ENCODE results near the gene OR2A2.
"Not testable (repeated sequence)": the region's sequence is repeated elsewhere in the genome, so short reads cannot be mapped to it uniquely, and the experiment has no call there.

The OR2A2 gene

DNA sequence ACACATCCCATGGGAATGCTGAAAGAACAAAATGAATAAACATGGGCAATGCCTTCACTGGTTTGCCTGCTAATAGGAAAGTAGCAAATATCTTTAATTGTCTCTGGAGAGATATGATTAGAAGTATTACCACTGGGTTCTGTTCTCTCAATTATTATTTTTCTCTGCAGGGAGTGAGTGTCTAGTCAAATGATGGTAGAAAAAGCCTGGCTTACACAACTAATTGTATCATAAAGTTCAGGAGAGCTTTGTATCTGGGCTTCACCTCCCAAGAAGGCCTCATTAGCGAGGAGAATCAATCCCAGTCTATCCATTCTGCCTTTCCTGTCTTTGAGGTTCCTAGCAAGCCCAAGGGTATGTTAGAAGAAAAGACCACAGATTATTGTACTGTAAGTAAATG, 13.5 kb downstream of the OR2A2 start, which contains the start of gene OR2A14:
Gene OR2A14 (plus strand): TSS at position 301 of the 400 bp plus-strand sequence. CDS start 5,937 bp downstream, outside the sequence.
- Mint-ChIP-seq H3K9me3 (no peaks in the 10 kb centered on the region), H3K4me3 (no peak within 1 kb of the TSS), H3K4me1 (no peaks in the 10 kb centered on the region), H3K27me3 (no peaks in the 10 kb centered on the region), H3K36me3 (no peaks in the 10 kb centered on the region), H3K27ac (peak within 1 kb of the TSS; percentile 41)

DNA sequence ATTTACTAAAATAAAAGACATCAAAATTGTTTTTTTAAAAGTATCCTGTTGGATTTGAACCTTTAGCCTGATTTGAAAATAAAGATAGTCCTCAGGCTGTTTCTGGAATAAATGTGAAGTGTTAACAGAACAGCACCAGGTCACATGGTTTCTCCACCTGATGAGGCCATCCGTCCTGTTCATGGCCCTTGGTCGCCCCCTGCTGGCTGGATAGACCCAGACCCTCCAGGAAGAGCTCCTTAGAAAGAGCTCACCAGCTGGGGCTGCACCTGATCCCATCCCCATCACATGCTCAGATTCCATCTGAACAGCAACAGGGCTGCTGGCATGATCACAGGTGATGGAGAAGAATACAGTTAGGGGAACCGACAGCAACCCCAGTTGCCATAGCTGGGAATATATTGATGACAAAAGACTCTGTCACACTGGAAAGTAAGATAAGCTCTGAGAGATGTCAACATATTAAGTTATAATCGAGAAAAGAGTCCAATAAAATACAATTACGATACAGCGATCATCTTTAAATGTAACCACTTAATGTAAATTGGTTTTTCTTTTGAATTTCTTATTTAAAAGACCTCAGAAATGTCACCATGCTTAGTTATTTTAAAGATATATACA, 18.4 kb downstream of the OR2A2 start:
- Mint-ChIP-seq H3K36me3 (no peaks in the 10 kb centered on the region), H3K9me3 (no peaks in the 10 kb centered on the region), H3K27me3 (no peaks in the 10 kb centered on the region), H3K27ac (no peak overlapping the region), H3K4me1 (no peaks in the 10 kb centered on the region), H3K4me3 (no peak overlapping the region)

DNA sequence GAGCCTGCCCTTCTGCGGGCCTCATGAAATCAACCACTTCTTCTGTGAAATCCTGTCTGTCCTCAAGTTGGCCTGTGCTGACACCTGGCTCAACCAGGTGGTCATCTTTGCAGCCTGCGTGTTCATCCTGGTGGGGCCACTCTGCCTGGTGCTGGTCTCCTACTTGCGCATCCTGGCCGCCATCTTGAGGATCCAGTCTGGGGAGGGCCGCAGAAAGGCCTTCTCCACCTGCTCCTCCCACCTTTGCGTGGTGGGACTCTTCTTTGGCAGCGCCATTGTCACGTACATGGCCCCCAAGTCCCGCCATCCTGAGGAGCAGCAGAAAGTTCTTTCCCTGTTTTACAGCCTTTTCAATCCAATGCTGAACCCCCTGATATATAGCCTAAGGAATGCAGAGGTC, 20.2 kb downstream of the OR2A2 start:
- H3K9me3 Mint-ChIP-seq, H3K4me1 Mint-ChIP-seq, H3K36me3 Mint-ChIP-seq, H3K27me3 Mint-ChIP-seq, H3K4me3 Mint-ChIP-seq, H3K27ac Mint-ChIP-seq: not testable (repeated sequence)

DNA sequence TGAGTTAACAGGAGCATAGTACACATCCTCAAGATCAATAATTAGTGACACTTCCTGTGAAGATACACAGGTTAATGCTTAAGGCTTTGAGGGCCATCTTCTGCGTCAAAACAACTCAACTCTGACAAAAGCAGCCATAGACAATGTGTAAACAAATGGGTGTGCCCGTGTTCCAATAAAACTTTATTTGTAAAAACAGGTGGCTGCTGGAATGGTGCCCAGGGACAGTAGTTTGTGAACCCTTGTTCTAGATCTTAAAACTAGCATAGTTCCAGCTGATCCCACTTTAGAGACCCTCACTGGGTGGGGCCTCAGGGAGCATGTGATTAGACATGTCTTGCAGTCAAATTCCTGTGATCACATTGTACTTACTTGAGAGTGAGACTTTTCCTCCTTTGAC, 21.3 kb downstream of the OR2A2 start:
- no peak overlapping the region for H3K4me3 Mint-ChIP-seq
- H3K27ac Mint-ChIP-seq = no peak overlapping the region
- no peaks in the 10 kb centered on the region for H3K9me3 Mint-ChIP-seq
- no peaks in the 10 kb centered on the region for H3K27me3 Mint-ChIP-seq
- H3K4me1 Mint-ChIP-seq = no peaks in the 10 kb centered on the region
- no peaks in the 10 kb centered on the region for H3K36me3 Mint-ChIP-seq

DNA sequence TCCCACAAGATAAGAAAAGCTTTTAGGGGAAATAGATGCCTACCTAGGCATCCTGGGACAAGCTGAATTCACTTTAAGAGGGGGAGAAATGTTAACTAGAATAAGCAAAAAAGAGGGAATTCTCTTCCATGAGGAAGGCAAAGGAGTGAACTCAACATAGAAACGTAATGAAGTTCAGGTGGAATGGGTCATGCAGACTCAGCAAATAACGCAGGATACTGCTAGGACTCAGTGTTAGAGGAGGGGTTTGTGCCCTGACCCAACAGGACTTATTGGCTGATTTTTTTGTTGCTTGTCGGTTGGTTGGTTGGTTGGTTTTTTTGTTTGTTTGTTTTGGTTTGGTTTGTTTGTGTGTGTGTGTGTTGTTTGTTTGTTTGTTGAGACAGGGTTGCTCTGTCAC, 22.9 kb downstream of the OR2A2 start:
- no peaks in the 10 kb centered on the region for H3K36me3 Mint-ChIP-seq
- no peaks in the 10 kb centered on the region for H3K9me3 Mint-ChIP-seq
- H3K27ac Mint-ChIP-seq = no peak overlapping the region
- H3K4me3 Mint-ChIP-seq = no peak overlapping the region
- no peaks in the 10 kb centered on the region for H3K4me1 Mint-ChIP-seq
- H3K27me3 Mint-ChIP-seq = peaks cover 1% of the 10 kb centered on the region

DNA sequence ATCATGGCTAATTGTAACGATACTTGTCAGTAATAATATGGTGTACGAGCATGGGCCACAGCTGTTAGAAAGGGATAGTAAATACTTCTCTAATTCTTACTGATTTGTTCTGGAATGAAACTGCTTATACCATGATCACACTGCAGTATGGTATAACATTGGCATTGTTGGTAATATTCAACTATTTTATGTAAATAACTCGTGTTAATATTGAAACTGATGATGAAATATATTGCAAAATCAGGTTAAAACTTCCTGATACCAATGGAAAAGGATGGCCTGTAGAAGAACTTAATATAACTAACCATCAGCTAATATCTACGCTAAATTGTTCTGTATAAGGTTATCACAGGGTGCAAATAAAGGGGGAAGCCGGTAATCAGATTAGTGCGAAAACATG, 23.9 kb downstream of the OR2A2 start:
- Mint-ChIP-seq H3K9me3 (no peaks in the 10 kb centered on the region), H3K4me3 (no peak overlapping the region), H3K4me1 (no peaks in the 10 kb centered on the region), H3K27ac (no peak overlapping the region), H3K36me3 (no peaks in the 10 kb centered on the region), H3K27me3 (peaks cover 3% of the 10 kb centered on the region)

DNA sequence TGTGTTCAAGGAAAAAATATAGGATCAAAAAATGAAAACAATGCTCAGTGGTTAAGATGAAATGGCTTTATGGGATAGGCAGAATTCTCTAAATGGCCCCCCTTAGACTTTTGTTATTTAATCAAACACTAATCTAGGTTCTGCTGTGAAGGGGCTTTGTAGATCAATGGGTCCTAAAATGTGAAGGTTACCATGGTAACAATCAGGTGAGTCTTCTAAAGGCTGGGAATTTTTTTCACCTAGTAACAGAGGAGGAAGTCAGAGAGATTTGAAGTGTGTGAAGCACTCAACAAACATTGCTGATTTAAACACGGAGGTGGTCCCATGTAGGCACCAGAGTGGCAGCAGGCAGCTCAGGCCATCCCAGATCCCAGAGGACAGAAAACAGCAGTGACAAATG, 24.7 kb downstream of the OR2A2 start:
- no peak overlapping the region for H3K4me3 Mint-ChIP-seq
- peaks cover 3% of the 10 kb centered on the region for H3K27me3 Mint-ChIP-seq

DNA sequence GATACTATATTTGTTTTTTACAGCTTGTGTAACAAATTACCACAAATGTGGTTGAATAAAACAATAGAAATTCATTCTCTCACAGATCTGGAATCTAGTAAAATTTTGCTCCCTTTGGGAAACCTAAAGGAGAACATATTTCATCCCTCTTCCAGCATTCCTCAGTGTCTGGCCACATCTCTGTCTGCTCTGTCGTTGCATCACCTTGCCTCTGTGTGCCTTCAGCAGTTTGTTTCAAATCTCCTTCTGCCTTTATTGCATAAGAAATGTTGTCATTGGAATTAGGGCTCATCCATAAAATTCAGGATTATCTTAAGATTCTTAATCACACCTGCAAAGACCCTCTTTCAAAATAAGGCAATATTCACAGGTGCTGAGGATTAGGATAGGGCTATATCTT, 28.1 kb downstream of the OR2A2 start:
- Mint-ChIP-seq H3K27ac (no peak overlapping the region), H3K36me3 (no peaks in the 10 kb centered on the region), H3K27me3 (peaks cover 4% of the 10 kb centered on the region)

More for the DNA sequence above, 24.7 kb downstream of the OR2A2 start:
- Mint-ChIP-seq H3K36me3 (no peaks in the 10 kb centered on the region), H3K9me3 (no peaks in the 10 kb centered on the region), H3K27ac (no peak overlapping the region), H3K4me1 (no peaks in the 10 kb centered on the region)

DNA sequence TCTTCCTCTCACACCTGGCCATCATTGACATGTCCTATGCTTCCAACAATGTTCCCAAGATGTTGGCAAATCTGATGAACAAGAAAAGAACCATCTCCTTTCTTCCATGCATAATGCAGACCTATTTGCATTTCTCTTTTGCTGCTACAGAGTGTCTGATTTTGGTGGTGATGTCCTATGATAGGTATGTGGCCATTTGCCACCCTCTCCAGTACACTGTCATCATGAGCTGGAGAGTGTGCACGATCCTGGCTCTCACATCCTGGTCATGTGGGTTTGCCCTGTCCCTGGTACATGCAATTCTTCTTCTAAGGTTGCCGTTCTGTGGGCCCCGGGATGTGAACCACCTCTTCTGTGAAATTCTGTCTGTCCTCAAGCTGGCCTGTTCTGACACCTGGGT, 32.8 kb downstream of the OR2A2 start:
- H3K9me3 Mint-ChIP-seq = peaks cover 14% of the 10 kb centered on the region
- no peak overlapping the region for H3K4me3 Mint-ChIP-seq
- H3K36me3 Mint-ChIP-seq = peaks cover 1% of the 10 kb centered on the region
- H3K4me1 Mint-ChIP-seq = no peaks in the 10 kb centered on the region
- H3K27me3 Mint-ChIP-seq = peaks cover 4% of the 10 kb centered on the region
- no peak overlapping the region for H3K27ac Mint-ChIP-seq

More for the DNA sequence above, 28.1 kb downstream of the OR2A2 start:
- Mint-ChIP-seq H3K4me3 (no peak overlapping the region), H3K9me3 (no peaks in the 10 kb centered on the region), H3K4me1 (no peaks in the 10 kb centered on the region)

DNA sequence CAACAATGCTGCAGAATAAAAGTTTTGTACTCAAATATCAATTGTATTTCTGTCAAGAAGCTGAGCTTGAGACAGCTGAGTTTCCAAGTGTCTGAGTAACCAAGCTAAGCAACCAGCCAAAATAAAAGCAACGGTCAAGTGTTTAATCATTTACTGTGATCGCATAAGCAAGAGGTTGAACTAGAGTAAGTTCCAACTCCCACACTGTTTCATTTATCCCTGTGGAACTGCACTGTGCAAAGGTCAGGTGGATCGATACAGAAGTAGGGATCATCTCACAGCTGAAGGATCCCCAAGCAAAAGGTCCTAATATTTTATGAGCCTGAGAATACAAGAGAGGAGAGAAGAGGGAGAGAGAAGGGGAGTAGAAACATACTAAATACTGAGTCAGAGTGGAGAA, 35.0 kb downstream of the OR2A2 start:
- Mint-ChIP-seq H3K27ac (no peak overlapping the region), H3K4me1 (no peaks in the 10 kb centered on the region), H3K9me3 (peaks cover 29% of the 10 kb centered on the region), H3K27me3 (peaks cover 1% of the 10 kb centered on the region), H3K36me3 (peaks cover 8% of the 10 kb centered on the region), H3K4me3 (no peak overlapping the region)

DNA sequence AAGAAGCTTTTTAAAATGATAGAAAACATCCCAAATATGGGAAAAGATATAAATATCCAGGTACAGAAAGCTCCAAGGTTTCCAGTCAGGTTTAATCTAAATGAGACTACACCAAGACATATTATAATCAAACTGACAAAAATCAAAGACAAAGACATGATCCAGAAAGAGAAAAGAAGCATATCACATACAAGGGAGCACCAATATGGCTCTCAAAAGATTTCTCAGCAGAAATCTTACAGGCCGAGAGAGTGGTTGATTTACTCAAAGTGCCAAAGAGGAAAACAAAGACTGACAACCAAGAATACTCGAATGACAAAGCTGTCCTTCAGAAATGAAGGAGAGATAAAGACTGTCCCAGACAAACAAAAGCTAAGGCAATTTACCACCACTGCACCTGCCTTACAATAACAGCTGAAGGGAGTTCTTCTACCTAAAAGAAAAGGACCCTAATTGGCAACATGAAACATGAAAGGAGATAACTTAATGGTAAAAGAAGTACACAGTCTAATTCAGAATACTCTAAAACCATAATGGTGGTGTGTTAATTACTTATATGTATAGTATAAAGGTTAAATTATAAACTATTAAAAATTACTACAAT, 38.9 kb downstream of the OR2A2 start:
- Mint-ChIP-seq H3K27ac (no peak overlapping the region), H3K9me3 (peaks cover 43% of the 10 kb centered on the region), H3K4me1 (no peaks in the 10 kb centered on the region), H3K4me3 (no peak overlapping the region), H3K27me3 (peaks cover 5% of the 10 kb centered on the region), H3K36me3 (peaks cover 10% of the 10 kb centered on the region)

DNA sequence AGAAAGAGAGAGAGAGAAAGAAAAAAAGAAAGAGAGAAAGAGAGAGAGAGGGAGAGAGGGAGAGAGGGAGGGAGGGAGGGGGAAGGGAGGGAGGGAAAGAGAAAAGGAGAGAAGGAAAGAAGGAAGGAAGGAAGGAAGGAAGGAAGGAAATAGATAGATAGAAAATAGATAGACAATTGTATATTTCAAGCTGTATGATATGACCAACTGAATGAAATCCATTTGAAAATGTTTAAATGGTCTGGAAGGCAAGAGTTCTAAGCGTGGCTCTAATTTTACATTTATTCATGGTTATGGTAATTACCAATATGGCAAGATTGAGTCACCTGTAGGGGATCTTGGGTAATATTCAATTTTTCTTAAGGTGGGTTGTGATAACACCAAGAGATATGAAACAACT, 49.5 kb downstream of the OR2A2 start:
- no peaks in the 10 kb centered on the region for H3K9me3 Mint-ChIP-seq
- H3K4me1 Mint-ChIP-seq = no peaks in the 10 kb centered on the region
- H3K27ac Mint-ChIP-seq = no peak overlapping the region
- no peak overlapping the region for H3K4me3 Mint-ChIP-seq
- H3K36me3 Mint-ChIP-seq = no peaks in the 10 kb centered on the region
- H3K27me3 Mint-ChIP-seq = peaks cover 11% of the 10 kb centered on the region
